NCI-H2196 (cell line): Measurements from ENCODE around the gene ANKRD2.
"Not testable (repeated sequence)": the region's sequence is repeated elsewhere in the genome, so short reads cannot be mapped to it uniquely, and the experiment has no call there.

Experiments
- DNase-seq: peaks from one replicate; lab custom pipeline; 2025; ENCODE audit not compliant: unreplicated experiment; lab: John Stamatoyannopoulos, UW

ANKRD2 gene

DNA sequence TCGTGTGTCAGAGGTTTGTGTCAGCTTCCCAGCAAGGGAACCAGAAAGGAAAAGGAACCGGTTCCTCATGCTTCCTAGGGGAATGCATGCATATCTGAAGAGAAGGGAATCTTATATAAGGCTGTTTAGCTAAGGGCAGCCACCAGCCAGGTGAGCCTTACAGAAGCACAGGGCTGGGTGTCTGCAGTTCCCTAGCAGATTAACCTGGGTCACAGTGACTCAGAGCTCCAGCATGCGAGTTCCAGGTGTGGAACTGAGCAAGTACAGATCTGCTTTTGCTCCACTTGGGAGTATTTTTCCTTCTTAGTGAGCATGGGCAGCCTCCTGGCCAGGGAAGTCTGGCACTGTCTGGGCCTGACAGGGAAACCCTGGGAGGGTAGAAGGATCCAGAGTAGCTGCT, 957 bp upstream of the ANKRD2 start:
- DNase-seq: no peak

DNA sequence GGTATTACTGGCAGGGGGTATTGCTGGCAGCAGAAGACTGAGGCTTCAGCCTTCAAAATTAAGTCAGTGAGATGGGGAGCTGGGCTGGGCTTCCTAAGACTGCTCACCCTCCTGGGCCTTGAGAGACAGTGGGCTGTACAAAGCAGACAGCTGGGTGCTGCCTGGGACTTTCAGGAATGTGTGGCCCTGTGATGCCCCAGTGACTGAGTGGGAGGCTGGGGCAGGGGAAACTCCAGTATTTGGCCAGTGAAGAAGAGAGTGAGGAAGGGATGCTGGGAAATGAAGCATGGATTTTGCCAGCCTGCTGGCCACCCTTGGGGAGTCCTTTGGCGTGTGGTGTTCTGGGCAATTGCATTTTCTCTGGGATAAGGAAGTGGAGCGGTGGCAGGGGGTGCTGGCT, 442 bp downstream of the ANKRD2 start:
- no peak for DNase-seq

DNA sequence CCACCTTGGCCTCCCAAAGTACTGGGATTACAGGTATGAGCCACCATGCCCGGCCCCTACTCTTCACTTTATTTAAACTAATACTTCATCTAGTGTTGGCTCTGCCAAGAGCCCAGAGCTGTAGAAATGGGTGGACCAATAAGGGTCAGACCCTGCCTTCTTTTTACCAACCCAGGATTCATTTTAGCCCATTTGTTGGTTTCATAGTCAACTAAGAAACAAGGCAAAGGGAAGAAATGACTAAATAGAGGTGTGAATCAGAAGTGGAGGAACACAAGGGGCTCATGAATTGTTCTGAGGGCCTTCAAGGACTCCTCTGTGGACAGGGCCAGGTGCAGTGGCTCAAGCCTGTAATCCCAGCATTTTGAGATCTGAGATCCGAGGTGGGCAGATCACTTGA, 1.1 kb downstream of the ANKRD2 start:
- no peak for DNase-seq

DNA sequence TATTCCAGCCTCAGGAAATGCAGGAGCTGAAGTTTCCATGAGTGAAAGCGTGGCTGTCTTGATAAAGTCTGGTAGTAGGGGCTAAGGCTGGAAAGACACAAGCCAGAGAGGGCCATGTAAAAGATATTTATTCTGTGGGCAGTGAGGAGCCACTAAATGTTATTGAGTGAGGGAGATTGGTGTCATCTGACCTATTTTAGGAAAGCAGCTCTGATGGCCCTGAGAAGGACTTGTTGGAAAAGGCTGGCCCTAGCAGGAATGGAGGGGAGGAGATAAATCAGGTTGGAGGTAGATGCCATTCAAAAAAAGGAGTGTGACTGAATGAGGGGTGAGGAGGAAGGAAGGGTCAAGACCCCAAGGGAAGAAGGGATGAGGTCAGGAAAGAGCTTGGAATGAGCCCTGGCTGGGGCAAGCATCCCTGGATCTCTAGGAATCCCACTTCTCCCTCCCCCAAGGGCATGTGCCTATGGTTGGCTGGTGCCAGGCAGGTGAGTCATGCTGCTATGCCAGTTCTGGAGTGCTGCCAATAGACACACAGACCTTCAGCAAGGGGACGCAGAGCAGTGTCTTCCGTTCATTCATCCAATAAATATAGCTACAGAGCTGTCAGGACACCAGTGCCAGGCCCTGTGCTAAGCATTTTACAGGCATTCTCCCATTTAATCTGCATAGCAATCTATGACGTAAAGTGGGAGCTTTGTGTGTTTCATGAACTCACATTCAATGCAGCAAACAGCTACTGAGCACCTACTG, 2.0 kb downstream of the ANKRD2 start:
- DNase-seq: peak; percentile 77

DNA sequence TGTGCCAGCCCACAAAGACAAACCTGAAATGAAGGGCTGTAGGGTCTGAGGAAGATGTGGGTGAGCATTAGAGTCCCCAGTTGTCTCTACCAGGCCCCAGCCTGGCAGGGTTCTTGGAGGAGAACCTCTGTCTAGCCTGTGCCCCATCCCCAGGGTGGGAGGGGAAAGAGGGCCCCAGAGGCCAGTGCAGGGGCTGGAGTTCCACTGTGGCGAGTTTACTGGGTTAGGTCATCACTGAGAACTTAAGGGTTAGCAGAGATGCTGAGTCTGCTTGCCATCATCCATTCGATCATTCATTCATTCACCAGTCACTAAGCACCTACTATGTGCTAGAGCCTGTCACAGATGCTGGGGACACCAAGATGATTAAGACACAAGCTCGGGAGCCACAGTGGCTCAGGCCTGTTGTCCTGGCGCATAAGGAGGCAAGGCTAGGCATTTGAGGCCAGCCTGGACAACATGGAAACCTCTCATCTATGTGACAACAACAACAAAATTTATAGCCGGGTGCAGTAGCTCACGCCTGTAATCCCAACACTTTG, 2.6 kb downstream of the ANKRD2 start:
- no peak for DNase-seq

DNA sequence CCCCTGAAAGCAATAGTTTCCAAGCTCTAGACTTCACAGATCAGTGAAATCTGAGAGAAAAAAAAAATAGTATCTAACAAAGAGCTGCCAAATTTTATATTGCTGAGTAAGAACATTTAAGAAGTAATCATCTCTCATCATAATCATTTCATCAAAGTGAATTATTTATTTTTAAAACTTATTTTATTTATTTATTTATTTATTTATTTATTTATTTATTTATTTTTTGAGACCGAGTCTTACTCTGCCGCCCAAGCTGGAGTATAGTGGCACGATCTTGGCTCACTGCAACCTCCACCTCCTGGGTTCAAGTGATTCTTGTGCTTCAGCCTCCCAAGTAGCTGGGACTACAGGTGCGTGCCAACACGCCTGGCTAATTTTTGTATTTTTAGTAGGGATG, 3.9 kb downstream of the ANKRD2 start:
- DNase-seq: not testable (repeated sequence)

DNA sequence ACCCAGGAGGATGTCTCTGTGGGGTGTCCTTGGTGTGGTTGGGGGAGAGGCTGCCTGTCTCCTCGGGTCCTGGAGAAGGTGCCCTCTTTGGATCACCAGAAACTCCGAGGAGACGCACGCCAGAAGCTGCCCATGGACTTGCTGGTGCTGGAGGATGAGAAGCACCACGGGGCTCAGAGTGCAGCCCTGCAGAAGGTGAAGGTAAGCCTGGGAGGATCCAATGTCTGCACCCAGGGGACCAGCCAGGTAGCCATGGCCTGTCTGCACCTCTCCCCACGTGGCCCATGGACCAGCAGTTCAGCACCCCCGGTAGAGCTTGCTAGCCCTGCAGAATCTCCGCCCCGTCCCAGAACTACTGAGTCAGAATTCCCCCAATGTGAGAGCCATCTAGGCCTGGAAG, 5.1 kb downstream of the ANKRD2 start:
- DNase-seq: no peak

DNA sequence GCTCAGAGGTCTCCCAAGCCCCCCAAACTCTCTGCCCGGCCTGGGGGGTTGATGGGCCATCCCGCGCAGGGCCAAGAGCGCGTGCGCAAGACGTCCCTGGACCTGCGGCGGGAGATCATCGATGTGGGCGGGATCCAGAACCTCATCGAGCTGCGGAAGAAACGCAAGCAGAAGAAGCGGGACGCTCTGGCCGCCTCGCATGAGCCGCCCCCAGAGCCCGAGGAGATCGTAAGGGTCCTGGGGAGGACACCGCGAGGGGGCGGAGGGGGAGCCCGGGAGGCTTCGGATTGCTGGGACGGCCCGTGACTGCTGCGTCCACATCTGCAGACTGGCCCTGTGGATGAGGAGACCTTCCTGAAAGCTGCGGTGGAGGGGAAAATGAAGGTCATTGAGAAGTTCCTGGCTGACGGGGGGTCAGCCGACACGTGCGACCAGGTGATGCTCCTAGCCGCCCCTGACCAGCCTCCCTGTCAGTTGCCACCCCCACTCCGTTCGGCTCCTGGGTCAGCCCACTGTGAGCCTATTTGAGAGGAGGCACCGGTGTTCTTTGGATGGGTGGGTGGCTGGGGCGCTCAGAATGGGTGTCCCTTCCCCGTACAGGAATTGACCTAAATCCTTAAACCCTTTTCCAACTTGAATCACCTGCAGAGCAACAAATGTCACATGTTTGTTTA, 5.7 kb downstream of the ANKRD2 start:
- no peak for DNase-seq

DNA sequence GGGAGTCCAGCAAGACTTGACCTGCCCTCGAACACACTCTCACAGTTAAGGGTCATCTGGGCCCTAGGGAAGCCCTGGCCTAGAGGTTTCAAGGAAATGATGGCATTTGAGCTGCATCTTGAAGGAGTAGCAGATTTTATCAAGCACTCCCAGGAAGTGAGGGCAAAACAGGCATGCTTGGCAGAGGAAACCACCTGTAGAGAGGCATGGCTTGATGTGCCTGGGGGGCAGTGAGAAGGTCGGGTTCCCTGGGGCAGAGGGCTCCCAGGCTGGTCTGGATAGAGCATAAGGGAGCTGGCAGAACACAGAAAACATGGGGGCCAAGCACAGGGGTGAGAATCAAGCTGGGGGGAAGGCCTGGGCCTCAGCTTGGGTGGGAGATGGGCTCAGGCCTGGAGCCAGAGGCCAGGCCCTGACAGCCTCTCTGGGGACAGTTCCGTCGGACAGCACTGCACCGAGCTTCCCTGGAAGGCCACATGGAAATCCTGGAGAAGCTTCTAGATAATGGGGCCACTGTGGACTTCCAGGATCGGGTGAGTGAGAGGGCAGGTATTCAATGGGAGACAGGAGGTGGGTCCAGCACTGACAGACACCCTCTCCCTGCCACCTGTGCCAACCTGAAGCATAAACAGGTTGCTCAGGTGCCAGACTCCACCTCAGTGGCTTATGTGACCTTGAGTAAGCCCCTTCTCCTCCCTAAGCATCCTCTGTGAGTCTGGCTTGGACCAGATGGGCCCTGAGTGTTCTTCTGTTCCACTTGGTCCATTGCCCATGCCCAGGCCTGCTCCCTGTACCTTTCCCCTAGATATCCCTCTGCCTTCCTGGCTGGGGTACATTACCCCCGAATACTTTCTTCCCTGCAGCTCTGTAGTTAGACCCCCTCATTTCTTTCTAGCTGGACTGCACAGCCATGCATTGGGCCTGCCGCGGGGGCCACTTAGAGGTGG, 8.1 kb downstream of the ANKRD2 start:
- DNase-seq: no peak

DNA sequence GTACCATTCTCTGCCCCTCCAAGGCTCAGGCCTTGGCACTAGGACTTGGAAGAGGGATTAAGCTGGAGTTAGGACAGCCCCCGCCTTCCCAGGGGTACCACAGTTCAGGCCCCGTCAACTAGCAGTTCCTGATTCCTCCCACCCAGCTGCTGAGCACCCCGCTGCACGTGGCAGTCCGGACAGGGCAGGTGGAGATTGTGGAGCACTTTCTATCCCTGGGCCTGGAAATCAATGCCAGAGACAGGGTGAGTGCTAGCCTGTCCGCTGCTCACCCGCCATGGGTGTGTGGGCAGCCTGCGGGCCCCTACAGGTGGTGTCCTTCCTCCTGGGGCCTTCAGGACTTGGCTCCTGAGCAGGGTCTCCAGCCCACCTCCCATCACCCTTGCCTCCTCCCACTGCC, 9.6 kb downstream of the ANKRD2 start:
- no peak for DNase-seq

DNA sequence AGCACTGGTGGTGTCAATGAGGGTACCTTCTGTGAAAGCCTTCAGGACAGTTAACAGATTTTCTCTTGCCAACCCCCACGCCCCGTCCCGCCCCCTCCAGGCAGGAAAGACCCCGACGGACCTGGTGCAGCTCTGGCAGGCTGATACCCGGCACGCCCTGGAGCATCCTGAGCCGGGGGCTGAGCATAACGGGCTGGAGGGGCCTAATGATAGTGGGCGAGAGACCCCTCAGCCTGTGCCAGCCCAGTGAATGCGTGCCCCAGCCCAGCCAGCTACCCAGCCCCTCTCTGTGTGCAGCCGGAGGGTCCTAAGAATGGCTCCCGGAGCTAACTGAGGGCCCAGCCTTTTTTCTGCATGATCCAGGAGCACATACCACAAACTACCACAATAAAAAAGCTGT, 10.9 kb downstream of the ANKRD2 start:
- no peak for DNase-seq

DNA sequence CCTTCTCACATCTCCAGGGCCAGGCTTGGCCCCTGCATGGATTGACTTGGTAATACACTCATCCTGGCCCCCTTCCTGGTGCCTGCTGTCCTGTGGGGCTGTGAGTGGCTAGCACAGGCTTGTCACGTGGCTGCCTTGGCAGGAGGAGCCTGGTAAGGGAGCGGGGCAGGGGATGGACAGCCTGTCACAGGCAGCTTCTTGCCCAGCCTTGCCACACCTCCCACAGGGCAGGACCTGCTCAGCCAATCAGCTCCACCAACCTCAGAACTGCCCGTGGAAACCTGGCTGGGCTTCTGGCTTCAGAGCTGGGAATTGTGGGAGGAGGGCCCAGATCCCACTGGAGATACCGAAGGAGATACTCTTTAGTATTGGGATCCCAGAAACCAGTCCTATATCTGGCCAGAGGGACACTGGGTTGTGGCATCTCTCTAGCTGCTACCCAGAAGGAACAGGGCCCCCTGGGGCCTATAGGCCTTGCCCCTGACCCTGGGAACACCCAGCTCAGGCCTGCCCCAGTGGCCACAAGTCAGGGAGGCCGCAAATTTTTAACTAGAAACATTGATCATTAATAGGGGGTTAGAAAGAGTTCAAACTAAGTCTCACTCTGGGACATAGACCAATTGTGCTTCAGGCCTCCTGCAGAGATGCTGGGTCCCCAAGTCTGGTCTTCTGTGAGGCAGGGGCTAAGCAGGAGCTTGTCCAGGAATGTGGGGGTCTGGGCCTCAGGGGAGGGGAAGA, 11.7 kb downstream of the ANKRD2 start, which contains the start of gene HOGA1:
Gene HOGA1 (plus strand): TSS at position 330 of the 738 bp plus-strand sequence. CDS start 315 bp downstream, at position 645.
- DNase-seq: peak; percentile 5

DNA sequence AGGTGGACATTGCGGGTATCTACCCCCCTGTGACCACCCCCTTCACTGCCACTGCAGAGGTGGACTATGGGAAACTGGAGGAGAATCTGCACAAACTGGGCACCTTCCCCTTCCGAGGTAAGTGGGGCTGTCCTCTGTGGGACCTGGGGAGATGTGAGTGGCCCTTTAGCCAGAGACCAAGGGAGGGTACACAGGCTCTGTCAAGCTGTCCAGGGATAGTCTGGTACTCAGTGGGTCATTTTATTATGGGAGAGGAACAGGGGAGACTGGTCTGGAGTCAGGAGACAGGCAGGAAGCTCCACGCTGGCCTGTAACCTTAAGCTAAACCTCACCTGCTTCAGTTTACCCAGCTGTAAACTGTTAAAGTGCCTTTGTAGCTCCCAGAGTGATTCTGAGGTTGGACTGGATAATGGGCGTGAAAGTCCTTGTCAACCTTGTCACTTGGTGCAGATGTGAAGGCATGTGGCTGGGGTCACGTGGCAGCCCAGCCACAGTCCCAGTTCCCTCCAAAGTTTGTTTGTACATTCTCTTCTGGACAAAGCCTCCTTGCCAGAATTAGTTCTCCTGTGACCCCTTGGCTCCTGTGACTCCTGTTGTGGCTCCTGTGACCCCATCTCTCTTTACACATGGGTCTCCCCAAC, 12.3 kb downstream of the ANKRD2 start:
- DNase-seq: no peak

DNA sequence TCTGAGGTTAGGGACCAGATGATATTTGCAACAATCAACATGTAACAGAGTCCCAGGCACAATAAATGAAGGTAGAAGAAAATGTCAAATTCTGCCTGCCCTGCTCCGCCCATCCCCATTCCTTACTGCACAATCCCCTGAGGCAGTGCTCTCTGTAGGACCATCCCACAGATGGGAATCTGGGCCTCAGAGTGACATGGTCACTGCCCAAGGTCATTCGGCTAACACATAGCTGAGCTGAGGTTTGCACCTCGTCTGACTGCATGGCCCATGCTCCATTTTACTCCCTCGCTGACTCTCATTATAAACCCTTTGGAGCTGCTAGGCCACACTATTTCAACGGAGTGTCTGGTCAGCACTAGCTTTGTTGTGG, 12.8 kb downstream of the ANKRD2 start:
- DNase-seq: no peak

DNA sequence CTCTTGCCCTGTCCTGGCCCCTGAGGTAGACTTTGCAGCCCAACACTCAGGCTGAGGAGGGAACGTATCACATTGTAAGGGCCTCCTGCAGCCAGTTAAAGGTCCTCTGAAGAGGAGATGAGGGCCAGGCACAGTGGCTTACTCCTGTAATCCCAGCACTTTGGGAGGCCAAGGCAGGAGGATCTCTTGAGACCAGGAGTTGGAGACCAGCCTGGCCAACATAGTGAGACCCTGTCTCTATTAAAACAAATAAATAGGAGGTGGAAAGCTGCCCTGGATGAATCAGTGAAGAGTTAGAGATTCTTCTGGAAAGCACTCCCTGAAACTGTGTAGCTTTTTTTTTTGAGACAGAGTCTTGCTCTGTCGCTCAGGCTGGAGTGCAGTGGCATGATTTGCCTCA, 14.6 kb downstream of the ANKRD2 start:
- no peak for DNase-seq

DNA sequence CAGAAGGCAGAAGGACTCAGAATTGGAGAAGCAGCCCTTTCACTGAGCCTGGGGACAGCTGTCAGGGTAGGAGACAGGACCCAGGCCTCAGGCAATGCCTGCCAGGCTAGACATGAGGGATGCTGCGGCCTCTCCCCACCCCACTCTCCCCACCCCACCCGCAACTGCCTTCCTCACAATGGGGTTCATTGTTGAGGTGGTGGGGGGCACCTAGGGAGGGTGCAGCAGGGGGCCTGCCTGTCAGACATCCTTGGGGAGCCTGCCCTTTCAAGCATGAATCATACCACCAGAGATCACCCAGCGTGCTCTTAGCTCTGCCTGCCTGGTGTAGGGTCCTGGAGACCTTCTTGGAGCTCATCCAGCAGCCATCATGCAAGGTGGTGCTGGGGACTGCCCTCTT, 16.9 kb downstream of the ANKRD2 start, which contains the start of gene C10orf62:
Gene C10orf62 (plus strand): TSS at position 243 of the 400 bp plus-strand sequence. CDS start 177 bp downstream, outside the sequence.
- DNase-seq: no peak

DNA sequence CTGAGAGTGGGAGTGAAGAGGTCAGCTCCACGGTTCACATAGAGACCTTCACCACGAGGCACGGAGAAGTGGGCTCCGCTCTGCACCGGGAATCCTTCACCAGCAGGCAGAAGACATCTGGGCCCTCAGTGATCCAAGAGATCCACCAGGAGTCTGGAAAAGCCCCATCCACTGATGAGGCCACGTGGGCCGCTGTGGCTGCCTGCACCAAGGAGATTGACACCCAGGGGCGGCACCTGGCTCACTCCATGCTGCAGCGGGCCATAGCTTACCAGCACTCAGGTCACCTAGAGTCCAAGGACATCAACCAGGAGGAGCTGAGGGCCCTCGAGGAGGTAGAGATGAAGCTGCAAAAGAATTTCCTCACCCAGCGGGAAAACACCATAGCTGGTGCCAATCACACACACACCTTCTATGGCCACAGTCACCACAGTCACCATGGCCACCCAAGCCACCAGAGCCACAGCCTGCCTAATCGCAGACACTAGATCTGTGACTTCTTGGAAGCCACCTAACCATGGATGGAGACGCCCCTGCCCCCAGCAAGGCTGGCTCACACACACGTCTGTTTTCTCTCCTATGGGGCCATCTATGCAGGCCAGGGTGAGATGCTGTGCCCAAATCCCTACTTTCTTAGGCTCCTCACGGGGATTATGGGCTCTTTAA, 17.6 kb downstream of the ANKRD2 start:
- no peak for DNase-seq

DNA sequence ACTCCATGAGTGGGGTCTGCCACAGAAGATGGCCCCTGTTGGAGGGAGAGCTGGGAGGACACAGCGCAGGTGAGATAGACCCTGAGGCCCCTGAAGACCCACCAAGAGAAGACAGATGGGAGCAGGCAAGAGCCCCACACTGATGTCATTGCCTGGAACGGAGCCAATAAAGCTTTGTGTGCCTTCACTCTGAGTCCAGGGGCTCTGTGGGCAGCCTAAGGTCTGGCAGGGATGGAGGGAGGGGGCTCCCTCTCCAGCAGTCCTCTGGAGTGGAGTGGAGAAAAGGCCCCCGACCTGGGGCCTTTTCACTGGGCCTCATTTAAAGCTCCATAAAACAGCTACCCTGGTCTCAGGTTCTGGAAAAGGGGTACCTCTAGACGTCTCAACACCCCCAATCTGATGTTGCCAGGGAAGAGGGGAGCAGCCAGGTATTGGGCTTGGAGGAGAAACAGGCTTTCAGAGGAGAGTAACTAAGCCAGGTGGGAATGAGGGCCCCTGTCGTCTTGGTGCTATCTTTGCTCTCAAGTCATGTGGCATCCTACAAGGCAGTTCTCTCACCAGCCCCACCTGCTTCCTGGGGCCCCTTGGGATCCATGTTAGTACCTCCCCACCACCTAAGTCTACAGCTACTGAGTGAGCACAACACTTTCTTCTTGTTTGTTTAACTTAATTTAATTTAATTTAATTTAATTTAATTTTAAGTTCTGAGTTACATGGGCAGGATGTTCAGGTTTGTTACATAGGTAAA, 18.3 kb downstream of the ANKRD2 start:
- DNase-seq: no peak

DNA sequence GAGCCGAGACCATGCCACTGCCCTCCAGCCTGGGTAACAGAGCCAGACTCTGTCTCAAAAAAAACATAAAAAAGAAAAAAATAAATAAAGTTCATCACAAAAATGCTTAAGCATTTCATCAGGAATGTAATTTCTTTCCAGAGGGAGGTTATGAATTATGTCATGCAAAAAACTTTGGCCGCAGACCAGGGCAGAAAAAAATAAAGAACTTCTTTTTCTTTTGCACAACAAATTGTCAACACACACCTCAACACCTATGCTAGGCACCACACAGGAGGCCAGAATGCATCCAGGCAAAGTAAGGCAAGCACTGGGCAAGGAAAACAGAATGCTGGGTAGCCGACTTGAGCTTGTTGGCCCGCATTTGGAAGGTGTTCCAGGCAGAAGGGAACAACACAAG, 20.8 kb downstream of the ANKRD2 start:
- DNase-seq: no peak
